Measurements from ENCODE around the gene STXBP6.
A peak's percentile ranks its signal among the peaks of the same experiment; 100 is the strongest.

The STXBP6 gene

GRCh38 chr14:24880689-24881088 is 169.3 kb downstream of the STXBP6 start:
- no peak for DNase-seq

- DNase-seq = no peak
Measured at GRCh38 chr14:24879661-24880386, 170.1 kb downstream of the STXBP6 start.

GRCh38 chr14:24876996-24877395 is 173.0 kb downstream of the STXBP6 start:
- DNase-seq = peak; percentile 76

- DNase-seq = peak; percentile 69
Measured at GRCh38 chr14:24875991-24876878, 173.7 kb downstream of the STXBP6 start.

GRCh38 chr14:24875203-24875838 is 174.6 kb downstream of the STXBP6 start:
- DNase-seq = no peak

- no peak for DNase-seq
Measured at GRCh38 chr14:24874514-24875202, 175.3 kb downstream of the STXBP6 start.

- no peak for DNase-seq
Measured at GRCh38 chr14:24873551-24873950, 176.4 kb downstream of the STXBP6 start.

- no peak for DNase-seq
Measured at GRCh38 chr14:24870949-24871701, 178.8 kb downstream of the STXBP6 start.

- DNase-seq = no peak
Measured at GRCh38 chr14:24868389-24868788, 181.6 kb downstream of the STXBP6 start.

- DNase-seq = no peak
Measured at GRCh38 chr14:24866067-24866639, 183.8 kb downstream of the STXBP6 start.

- no peak for DNase-seq
Measured at GRCh38 chr14:24863968-24864684, 185.8 kb downstream of the STXBP6 start.

- no peak for DNase-seq
Measured at GRCh38 chr14:24861083-24861630, 188.8 kb downstream of the STXBP6 start.

GRCh38 chr14:24859559-24859958 is 190.4 kb downstream of the STXBP6 start:
- DNase-seq = no peak

GRCh38 chr14:24858684-24859083 is 191.3 kb downstream of the STXBP6 start:
- no peak for DNase-seq

- no peak for DNase-seq
Measured at GRCh38 chr14:24858052-24858451, 191.9 kb downstream of the STXBP6 start.

- no peak for DNase-seq
Measured at GRCh38 chr14:24857277-24857676, 192.7 kb downstream of the STXBP6 start.

GRCh38 chr14:24853446-24853845 is 196.5 kb downstream of the STXBP6 start:
- no peak for DNase-seq

GRCh38 chr14:24852312-24853060 is 197.5 kb downstream of the STXBP6 start:
- no peak for DNase-seq

GRCh38 chr14:24851837-24852236 is 198.1 kb downstream of the STXBP6 start:
- no peak for DNase-seq

- no peak for DNase-seq
Measured at GRCh38 chr14:24851406-24851805, 198.5 kb downstream of the STXBP6 start.
